IMR-90 (cell line): Measurements from ENCODE around the gene CCSER2.

Experiments
- SMC3 ChIP-seq: fragments of 150-350 bp; IDR thresholded peaks from 2 replicates; pipeline ENCODE4 v1.6.1; 2016; ENCODE audit warnings: low read depth, mild to moderate bottlenecking, antibody characterized with exemption, low read length, moderate library complexity
- TF ChIP-seq, protein P1 (sequence below): conservative IDR thresholded peaks from 2 replicates; pipeline ENCODE4 v1.5.1; 2012; ENCODE audit warnings: mild to moderate bottlenecking, low read depth, low read length, improper control_type of control experiment

DNA sequence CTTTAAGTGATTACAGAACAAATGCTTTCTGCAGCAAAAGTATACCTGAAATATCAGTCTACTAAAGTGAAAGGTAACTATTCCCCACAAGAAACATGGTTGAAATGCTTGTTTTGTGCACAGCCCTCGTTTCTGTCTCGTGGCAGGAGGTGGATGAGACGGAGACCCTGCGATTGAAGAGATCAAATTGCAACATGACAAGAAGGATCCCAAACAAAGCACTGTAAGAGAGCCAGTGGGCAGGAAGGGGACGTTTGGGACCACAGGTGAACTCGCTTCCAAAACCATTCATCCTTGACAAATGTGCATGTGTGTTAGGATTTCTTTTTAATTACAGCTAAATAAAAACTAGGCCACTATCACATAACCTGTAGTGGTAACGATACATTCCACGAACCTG is 192.6 kb downstream of the CCSER2 start:
- TF ChIP-seq SMC3 = no peak
- TF ChIP-seq, protein P1, sequence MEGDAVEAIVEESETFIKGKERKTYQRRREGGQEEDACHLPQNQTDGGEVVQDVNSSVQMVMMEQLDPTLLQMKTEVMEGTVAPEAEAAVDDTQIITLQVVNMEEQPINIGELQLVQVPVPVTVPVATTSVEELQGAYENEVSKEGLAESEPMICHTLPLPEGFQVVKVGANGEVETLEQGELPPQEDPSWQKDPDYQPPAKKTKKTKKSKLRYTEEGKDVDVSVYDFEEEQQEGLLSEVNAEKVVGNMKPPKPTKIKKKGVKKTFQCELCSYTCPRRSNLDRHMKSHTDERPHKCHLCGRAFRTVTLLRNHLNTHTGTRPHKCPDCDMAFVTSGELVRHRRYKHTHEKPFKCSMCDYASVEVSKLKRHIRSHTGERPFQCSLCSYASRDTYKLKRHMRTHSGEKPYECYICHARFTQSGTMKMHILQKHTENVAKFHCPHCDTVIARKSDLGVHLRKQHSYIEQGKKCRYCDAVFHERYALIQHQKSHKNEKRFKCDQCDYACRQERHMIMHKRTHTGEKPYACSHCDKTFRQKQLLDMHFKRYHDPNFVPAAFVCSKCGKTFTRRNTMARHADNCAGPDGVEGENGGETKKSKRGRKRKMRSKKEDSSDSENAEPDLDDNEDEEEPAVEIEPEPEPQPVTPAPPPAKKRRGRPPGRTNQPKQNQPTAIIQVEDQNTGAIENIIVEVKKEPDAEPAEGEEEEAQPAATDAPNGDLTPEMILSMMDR = no peak
